Lower leg skin (tissue), 3 donors: ENCODE results near the gene SOX11.

Experiments used
- POLR2A ChIP-seq, 2 donors: fragments of 450-650 bp; IDR thresholded peaks; one replicate each; pipeline ENCODE4 v1.6.1; 2016 to 2017; ENCODE audit warnings: antibody characterized with exemption in 2 of 2, mild to moderate bottlenecking in 1 of 2, moderate library complexity in 1 of 2
- TF ChIP-seq, protein P1 (sequence below), 3 donors: fragments of 450-650 bp; IDR thresholded peaks; one replicate each; pipeline ENCODE4 v1.5.1; 2016; ENCODE audit warnings: antibody characterized with exemption in 3 of 3, mild to moderate bottlenecking in 3 of 3, moderate library complexity in 2 of 3

- TF ChIP-seq POLR2A (IDR thresholded peaks at IDR 0.05) = no peak
- TF ChIP-seq, protein P1, sequence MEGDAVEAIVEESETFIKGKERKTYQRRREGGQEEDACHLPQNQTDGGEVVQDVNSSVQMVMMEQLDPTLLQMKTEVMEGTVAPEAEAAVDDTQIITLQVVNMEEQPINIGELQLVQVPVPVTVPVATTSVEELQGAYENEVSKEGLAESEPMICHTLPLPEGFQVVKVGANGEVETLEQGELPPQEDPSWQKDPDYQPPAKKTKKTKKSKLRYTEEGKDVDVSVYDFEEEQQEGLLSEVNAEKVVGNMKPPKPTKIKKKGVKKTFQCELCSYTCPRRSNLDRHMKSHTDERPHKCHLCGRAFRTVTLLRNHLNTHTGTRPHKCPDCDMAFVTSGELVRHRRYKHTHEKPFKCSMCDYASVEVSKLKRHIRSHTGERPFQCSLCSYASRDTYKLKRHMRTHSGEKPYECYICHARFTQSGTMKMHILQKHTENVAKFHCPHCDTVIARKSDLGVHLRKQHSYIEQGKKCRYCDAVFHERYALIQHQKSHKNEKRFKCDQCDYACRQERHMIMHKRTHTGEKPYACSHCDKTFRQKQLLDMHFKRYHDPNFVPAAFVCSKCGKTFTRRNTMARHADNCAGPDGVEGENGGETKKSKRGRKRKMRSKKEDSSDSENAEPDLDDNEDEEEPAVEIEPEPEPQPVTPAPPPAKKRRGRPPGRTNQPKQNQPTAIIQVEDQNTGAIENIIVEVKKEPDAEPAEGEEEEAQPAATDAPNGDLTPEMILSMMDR (IDR thresholded peaks at IDR 0.05) = no peak
Observed at GRCh38 chr2:5665066-5665465, 27.1 kb upstream of the SOX11 start.
